SIG-M5 treated with dmso at 0.1 percent for 504 hours (cell line): ENCODE measurements around the gene EYS.
A peak's percentile ranks its signal among the peaks of the same experiment; 100 is the strongest.
"Not testable (repeated sequence)": the region's sequence is repeated elsewhere in the genome, so short reads cannot be mapped to it uniquely, and the experiment has no call there.

Experiments
- DNase-seq: peaks from one replicate; lab custom pipeline; 2025; ENCODE audit not compliant: unreplicated experiment; lab: John Stamatoyannopoulos, UW

The EYS gene

GRCh38 chr6:63872233-63872632 lies 1834.8 kb downstream of the EYS start:
- no peak for DNase-seq

- DNase-seq: no peak
These were observed 1838.7 kb downstream of the EYS start for GRCh38 chr6:63868351-63868750.

GRCh38 chr6:63864671-63865318 lies 1842.2 kb downstream of the EYS start:
- no peak for DNase-seq

GRCh38 chr6:63864061-63864460 lies 1843.0 kb downstream of the EYS start:
- DNase-seq: no peak

DNA sequence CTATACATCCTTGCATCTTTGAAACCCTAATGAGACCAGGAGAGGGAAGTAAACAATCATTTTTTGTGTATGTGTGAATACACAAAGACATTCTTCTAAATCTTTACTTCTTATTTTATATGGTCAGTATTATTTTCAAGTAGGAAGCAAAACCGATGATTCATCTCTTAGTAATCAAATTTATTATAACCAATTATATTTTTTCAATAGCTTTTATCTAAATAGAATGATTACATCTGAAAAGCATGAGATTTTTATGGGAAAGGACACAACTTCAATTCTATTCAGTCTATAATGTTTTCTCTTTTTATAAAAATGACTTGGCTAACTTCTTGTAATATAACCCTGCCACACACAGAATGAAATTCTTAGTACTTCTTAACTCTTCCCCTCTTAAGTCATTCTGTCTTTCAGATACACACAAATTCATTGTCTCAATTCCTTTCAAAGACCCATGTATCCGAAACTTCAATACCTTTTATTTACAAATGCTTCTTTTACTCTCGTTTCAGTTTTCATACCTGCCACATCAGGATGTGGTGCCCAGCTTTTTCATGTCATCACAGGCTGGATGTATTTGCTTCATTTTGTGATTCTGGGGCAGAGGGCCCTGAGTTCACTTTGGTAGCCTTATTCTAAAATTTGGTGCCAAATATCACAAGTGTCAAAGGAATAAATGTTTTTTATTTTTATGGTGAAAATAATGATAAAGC lies 1844.4 kb downstream of the EYS start:
- no peak for DNase-seq

DNA sequence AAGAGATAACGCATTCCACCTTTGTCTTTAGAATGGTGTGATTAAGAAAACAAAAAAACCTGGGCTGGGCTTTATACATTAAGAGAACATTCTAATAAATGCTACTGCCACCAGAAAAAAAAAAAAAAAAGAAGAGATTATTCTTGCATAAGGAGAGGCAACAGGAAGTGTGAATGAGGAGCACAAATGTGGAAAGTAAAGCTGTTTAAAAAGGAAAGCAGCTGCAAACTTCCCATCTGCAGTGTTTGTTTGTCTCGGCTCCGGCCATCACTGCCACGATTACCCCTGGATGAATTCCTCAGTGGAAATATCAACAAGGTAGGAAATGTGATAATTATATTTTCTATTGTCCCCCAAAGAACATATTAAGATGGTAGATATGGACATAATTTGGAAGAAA lies 1847.5 kb downstream of the EYS start:
- DNase-seq: peak; percentile 18

- DNase-seq: no peak
These were observed 1848.3 kb downstream of the EYS start for GRCh38 chr6:63858691-63859090.

DNA sequence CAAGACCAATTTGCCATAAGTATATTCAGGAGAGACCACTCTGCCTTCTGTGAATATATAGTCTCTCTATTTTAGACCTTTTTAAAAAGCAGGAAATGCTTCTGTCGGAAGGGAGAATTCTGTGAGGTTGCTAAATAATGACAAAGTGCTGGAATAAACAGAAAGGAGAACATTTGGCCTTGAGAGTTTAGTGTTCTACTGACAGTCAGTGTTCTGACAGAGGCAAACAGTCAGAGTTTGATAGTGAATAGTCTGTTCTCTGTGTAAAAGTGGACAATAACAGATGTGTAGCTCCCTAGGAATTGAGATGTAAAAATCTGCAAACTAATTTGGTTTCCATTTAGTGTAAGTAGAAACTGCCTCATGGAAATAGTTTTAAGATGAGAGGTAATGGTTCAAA lies 1850.8 kb downstream of the EYS start:
- DNase-seq: no peak

GRCh38 chr6:63844287-63844686 lies 1862.7 kb downstream of the EYS start:
- DNase-seq: no peak

- no peak for DNase-seq
These were observed 1867.5 kb downstream of the EYS start for GRCh38 chr6:63839485-63839884.

DNA sequence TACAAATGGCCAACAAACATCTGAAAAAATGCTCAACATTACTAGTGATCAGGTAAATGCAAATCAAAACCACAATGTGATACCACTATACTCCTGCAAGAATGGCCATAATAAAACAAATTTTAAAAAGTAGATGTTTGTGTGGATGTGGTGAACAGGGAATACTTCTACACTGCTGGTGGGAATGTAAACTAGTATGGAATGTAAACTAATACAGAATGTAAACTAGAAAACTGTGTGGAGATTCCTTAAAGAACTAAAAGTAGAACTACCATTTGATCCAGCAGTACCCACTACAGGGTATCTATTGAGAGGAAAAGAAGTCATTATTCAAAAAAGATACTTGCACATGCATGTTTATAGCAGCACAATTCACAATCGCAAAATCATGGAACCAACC lies 1878.3 kb downstream of the EYS start:
- DNase-seq: not testable (repeated sequence)

DNA sequence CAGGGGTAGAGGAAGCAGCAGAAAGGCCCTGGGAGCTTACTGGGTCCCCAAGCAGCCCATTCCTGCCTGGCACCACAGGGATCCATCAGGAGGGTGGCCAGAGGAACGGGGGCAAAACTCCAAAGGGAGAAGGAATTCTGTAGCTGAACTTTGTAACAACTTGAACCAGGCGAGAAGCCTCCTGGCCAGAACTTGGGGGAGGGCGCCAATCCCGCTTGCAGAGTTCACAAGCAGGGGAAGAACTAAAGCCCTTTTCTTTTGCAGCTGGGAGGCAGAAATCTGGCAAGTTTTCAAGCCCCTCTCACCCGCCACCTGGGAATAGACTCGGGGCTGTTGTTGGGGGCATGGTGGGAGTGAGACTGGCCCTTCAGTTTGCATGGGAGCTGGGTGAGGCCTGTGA lies 1882.3 kb downstream of the EYS start:
- DNase-seq: no peak

GRCh38 chr6:63821442-63821841 lies 1885.6 kb downstream of the EYS start:
- DNase-seq: no peak

- peak; percentile 25 for DNase-seq
These were observed 1887.2 kb downstream of the EYS start for GRCh38 chr6:63819831-63820230.

GRCh38 chr6:63817492-63818050 lies 1889.5 kb downstream of the EYS start:
- DNase-seq: no peak

- DNase-seq: no peak
These were observed 1890.0 kb downstream of the EYS start for GRCh38 chr6:63816982-63817436.

DNA sequence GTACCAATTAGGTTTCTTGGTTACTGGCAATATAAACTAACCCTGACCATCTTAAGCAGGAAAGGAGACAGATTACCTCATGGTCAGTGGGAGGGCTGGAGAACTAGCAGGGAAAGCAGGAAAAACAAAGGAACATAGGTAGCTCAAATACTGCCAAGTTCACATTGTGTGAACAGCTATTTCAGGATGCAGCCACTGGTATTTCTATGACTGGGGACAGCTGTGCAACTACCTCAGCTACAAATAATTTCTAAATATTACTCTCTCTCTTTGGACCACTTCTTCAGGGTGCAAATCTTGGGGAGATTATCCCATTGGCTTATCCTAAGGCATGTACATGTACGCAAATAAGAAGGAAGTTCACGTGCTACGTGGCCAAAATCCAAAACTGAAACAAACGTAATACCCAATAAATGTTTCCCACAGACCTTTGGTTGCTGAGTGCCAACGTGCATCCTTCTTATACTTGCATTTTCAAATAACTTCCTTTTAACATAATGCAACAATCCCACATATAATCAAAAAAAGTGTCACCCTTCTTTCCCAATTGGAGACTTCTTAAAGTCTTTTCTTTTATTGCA lies 1890.5 kb downstream of the EYS start:
- no peak for DNase-seq

DNA sequence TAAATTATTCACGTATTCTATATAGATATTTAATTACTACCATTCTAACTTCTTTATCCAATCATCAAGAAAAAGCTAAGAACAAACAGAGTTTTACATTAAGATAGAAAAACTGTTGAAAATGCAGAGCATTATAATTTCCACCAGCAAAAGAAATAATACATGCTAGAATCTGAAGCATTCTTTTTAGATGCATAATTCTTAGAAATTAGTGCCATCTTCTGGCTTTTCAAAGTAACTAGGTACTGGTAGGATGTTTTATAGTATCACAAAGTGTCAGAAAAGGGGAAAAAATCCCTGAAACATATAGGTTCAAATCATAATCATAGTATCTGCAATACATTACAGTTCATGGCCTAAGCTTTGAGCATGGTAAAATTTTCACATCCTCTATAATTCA lies 1892.6 kb downstream of the EYS start:
- no peak for DNase-seq

- no peak for DNase-seq
These were observed 1893.4 kb downstream of the EYS start for GRCh38 chr6:63813566-63814120.

GRCh38 chr6:63808576-63808975 lies 1898.5 kb downstream of the EYS start:
- no peak for DNase-seq

DNA sequence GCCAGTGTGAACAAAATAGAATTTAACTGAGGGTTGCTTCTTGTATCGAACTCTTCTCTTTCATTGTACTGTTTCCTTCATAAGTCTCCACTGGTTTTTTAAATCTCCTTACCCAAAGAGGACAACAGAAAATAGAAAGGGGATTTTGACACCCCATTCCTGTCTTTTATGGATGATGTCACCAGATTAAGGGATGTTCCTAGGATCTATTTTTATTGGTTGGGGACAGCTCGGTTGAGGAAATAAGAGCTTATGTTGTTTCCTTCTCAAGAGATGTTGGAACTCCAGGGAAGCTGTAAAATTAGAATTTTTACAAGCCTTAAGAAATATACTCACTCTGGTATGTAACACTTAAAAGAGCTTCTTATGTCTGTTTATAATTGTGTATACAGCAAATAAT lies 1900.0 kb downstream of the EYS start:
- no peak for DNase-seq

- DNase-seq: no peak
These were observed 1900.5 kb downstream of the EYS start for GRCh38 chr6:63806573-63806913.
